Measurements from ENCODE around the gene DOP1B. TPM values are rescaled to one million over a fixed set of nuclear protein-coding genes. Genes with fewer than 3 reads are reported as not detected.

Gene DOP1B
- total RNA-seq, 1 experiment from 2014 or later = 8.7 TPM

DNA sequence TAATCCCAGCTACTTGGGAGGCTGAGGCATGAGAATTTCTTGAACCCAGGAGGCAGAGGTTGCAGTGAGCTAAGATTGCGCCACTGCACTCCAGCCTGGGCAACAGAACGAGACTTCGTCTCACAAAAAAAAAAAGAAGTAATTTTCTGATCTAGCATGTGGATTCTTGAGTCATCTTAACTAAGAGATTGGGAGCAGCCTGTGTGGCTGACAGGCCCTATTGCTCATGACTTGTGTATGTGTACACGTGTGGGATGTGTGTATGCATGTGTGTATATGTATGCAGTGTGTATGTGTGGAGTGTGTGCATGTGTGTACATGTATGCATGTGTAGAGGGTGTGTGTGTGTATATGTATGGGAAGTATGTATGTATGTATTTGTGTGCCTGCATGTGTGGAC lies 29.5 kb downstream of the DOP1B start:
- Histone ChIP-seq H3K56ac (ENCODE audit: insufficient read length, low read depth, low read length) (no peak overlapping the region), H3K79me2 (ENCODE audit: insufficient read depth, low read length) (no peaks in the 10 kb centered on the region), H2BK15ac (ENCODE audit: low read depth, low read length) (no peak overlapping the region), H2BK120ac (ENCODE audit: low read depth, low read length, poor library complexity, severe bottlenecking) (no peak overlapping the region), H3K18ac (ENCODE audit: insufficient read length, low read depth, low read length) (no peak overlapping the region), H3T11ph (ENCODE audit: low read length) (no peak overlapping the region), H3K9ac (ENCODE audit: extremely low read depth, insufficient read length, low read length) (no peak overlapping the region), H3K4me1 (ENCODE audit: insufficient read depth, low read length) (no peaks in the 10 kb centered on the region; the same call in 1 of the 2 replicates), H2AK5ac (ENCODE audit: insufficient read length, low read length) (no peak overlapping the region), H4K5ac (ENCODE audit: insufficient read length, low read depth, low read length) (no peak overlapping the region), H2BK20ac (ENCODE audit: low read depth, low read length, poor library complexity, severe bottlenecking) (no peak overlapping the region), H2BK5ac (ENCODE audit: insufficient read length, low read length) (no peak overlapping the region), H3K4me2 (ENCODE audit: insufficient read depth, insufficient read length, low read length) (no peak overlapping the region), H3K27me3 (ENCODE audit: insufficient read depth, low read length) (no peaks in the 10 kb centered on the region), H4K8ac (replicated peaks; ENCODE audit: insufficient read length, low read depth, low read length) (no peak overlapping the region), H3K23ac (ENCODE audit: insufficient read length, low read depth, low read length) (no peak overlapping the region), H4K91ac (ENCODE audit: insufficient read length, low read depth, low read length) (no peak overlapping the region), H3K23me2 (ENCODE audit: insufficient read length, low read depth, low read length, poor library complexity, severe bottlenecking) (no peaks in the 10 kb centered on the region), H3K4ac (ENCODE audit: low read depth, low read length) (no peak overlapping the region), H3K14ac (ENCODE audit: insufficient read depth, low read length) (no peak overlapping the region), H3K27ac (ENCODE audit: insufficient read length, low read depth, low read length) (no peak overlapping the region), H2BK12ac (ENCODE audit: insufficient read length, low read depth, low read length) (no peak overlapping the region), H3K9me3 (ENCODE audit: control insufficient read depth, low read depth, low read length) (no peaks in the 10 kb centered on the region), H3K79me1 (ENCODE audit: insufficient read depth, low read depth, low read length, poor library complexity, severe bottlenecking) (no peaks in the 10 kb centered on the region), H2AFZ (ENCODE audit: low read length) (no peak overlapping the region), H4K20me1 (ENCODE audit: control insufficient read depth, insufficient read depth, insufficient read length) (no peaks in the 10 kb centered on the region)
- no CpG with 5 or more reads among the region's 4 CpGs for whole genome bisulfite sequencing (ENCODE audit: extremely low coverage, insufficient read length, low lambda C conversion rate)
- Mint-ChIP-seq H3K36me3 (ENCODE audit: insufficient read depth in 1 of 3, low read depth in 3 of 3) (peaks cover 0 to 2% (median 2%) of the 10 kb centered on the region in 3 experiments; a peak in 2 of 7 replicates), H3K27me3 (ENCODE audit: low read depth) (no peaks in the 10 kb centered on the region), H3K4me3 (no peak overlapping the region), H3K4me1 (peaks cover 15 to 19% of the 10 kb centered on the region in 2 experiments), H3K27ac (peak overlapping the region in 1 of 3 experiments; percentile 4; a peak in 1 of 7 replicates), H3K9me3 (no peaks in the 10 kb centered on the region; a peak in 1 of 5 replicates)
- DNase-seq = no peak
- TF ChIP-seq CTCF (conservative IDR thresholded peaks at IDR 0.05) = no peak
